ENCODE measurements around the gene ETV3. TPM values are rescaled to one million over a fixed set of nuclear protein-coding genes. Genes with fewer than 3 reads are reported as not detected.

The ETV3 gene
- total RNA-seq, 2 donors from 2014 or later, result 23.4 to 33.3 TPM

GRCh38 chr1:157151073-157151472 is 12.9 kb upstream of the ETV3 start:
- Histone ChIP-seq H3K27me3 (replicated peaks; ENCODE audit: insufficient read depth) (no peaks in the 10 kb centered on the region), H3K36me3 (no peaks in the 10 kb centered on the region), H3K9me3 (no peaks in the 10 kb centered on the region), H3K4me3 (no peak overlapping the region), H3K4me1 (replicated peaks) (no peaks in the 10 kb centered on the region), H3K27ac (no peak overlapping the region)
- no peak for DNase-seq (ENCODE audit: low spot score)
- TF ChIP-seq POLR2A (IDR thresholded peaks at IDR 0.05), result no peak
- intact Hi-C loops (cut with DNase I), result no loop called here
- WGBS, result 92% methylated on average over 3 of the region's 3 CpGs

GRCh38 chr1:157150631-157151030 is 12.4 kb upstream of the ETV3 start:
- H3K9me3 ChIP-seq, result no peaks in the 10 kb centered on the region
- no peak for DNase-seq (ENCODE audit: low spot score)
- H3K27me3 ChIP-seq (replicated peaks; ENCODE audit: insufficient read depth), result no peaks in the 10 kb centered on the region
- H3K36me3 ChIP-seq, result no peaks in the 10 kb centered on the region
- no peak overlapping the region for H3K27ac ChIP-seq
- H3K4me1 ChIP-seq (replicated peaks), result no peaks in the 10 kb centered on the region
- intact Hi-C loops (cut with DNase I), result no loop called here
- no peak for TF ChIP-seq POLR2A (IDR thresholded peaks at IDR 0.05)
- TF ChIP-seq CTCF (IDR thresholded peaks at IDR 0.05), result no peak
- no peak overlapping the region for H3K4me3 ChIP-seq
- 71% methylated on average over 6 of the region's 6 CpGs for WGBS

DNA sequence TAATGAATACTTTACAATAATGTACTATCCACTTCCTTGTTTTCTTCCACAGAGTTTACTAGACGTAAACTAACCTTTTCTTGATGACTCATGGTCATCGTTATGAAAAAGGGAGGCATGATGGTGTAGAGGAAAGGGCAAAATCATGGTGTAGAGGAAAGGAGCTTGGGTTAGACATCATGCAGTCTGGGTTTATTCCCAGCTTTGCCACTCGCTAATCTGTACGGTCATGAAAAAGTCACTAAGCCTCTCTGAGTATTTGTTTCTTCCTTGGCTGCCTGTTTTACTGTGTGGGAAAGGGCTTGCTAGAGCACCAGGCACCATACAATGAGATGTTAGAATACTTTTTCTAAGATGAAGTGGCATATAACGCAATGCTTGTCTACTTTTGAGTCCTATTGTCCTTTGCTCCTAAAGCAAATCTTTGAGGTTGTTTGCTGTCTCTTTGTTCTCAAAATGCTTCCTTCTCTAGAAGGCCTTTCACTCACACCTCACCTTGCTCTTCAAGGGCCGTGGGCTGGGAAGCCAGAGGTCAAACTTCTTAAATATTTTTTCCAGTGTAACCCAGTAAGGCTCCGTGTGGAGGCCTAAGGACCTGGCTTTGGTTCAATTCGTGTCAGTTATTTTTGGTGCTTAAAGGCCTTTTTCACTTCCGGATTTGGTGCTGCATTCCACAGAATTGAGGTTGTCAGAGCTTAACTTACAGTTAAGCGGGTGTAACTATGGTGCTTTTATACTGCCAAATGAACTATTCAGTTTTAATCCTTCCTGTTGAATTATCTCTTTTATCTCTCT is 9.9 kb upstream of the ETV3 start:
- no peak for DNase-seq (ENCODE audit: low spot score)
- Histone ChIP-seq H3K27me3 (replicated peaks; ENCODE audit: insufficient read depth) (no peaks in the 10 kb centered on the region), H3K4me3 (no peak overlapping the region), H3K36me3 (no peaks in the 10 kb centered on the region), H3K27ac (no peak overlapping the region), H3K9me3 (no peaks in the 10 kb centered on the region), H3K4me1 (replicated peaks) (no peaks in the 10 kb centered on the region)
- 40% methylated on average over 10 of the region's 10 CpGs for WGBS
- TF ChIP-seq POLR2AphosphoS5 (IDR thresholded peaks at IDR 0.05) (no peak), POLR2A (IDR thresholded peaks at IDR 0.05) (no peak), CTCF (IDR thresholded peaks at IDR 0.05) (no peak)
- intact Hi-C loops (cut with DNase I), result no loop called here

DNA sequence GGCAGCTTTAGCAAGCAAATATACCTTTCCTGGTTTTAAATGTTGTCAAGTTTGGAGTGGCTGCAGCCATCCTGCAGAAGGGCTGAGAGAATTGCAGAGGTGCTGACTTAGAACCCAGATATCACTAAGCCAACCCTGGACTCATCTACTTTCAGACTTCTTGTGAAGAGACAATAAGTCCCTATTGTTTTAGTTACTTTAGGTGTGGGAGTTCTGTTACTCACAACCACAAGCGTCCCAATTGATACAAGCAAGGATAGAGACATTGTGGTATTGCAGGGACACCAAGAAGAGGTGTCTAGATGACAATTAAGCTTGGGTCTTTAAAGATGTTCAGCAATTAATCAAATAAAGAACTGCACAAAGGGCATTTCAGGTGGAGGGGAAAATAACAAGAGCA is 8.8 kb upstream of the ETV3 start:
- no peak for DNase-seq (ENCODE audit: low spot score)
- Histone ChIP-seq H3K27me3 (replicated peaks; ENCODE audit: insufficient read depth) (no peaks in the 10 kb centered on the region), H3K27ac (no peak overlapping the region), H3K4me3 (no peak overlapping the region), H3K36me3 (no peaks in the 10 kb centered on the region), H3K4me1 (replicated peaks) (no peaks in the 10 kb centered on the region), H3K9me3 (no peaks in the 10 kb centered on the region)
- intact Hi-C loops (cut with DNase I), result no loop called here
- WGBS, result 83% methylated on average over 1 of the region's 1 CpG
- TF ChIP-seq POLR2AphosphoS5 (IDR thresholded peaks at IDR 0.05), result no peak
- no peak for TF ChIP-seq POLR2A (IDR thresholded peaks at IDR 0.05)
- no peak for TF ChIP-seq CTCF (IDR thresholded peaks at IDR 0.05)

DNA sequence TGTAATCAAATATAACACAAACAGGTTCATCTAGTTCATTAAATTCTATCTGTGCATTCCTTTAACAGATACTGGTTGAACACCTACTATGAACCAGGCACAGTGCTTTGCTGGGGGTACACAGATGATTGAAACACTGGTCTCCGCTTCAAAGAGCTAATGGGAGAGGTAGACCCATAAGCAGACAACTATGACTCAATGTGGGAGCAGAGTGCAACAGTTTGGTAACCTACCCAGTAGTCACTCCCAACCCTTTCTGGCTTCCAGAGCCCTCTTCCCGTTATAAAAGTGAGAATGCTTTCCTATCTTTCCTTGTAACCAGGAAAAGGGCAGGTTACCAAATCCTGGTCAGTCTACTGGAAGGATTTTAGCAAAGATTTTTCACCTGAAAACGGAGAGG is 8.0 kb upstream of the ETV3 start:
- H3K36me3 ChIP-seq, result no peaks in the 10 kb centered on the region
- intact Hi-C loops (cut with DNase I), result no loop called here
- no peaks in the 10 kb centered on the region for H3K9me3 ChIP-seq
- H3K4me3 ChIP-seq, result no peak overlapping the region
- no peaks in the 10 kb centered on the region for H3K4me1 ChIP-seq (replicated peaks)
- no peaks in the 10 kb centered on the region for H3K27me3 ChIP-seq (replicated peaks; ENCODE audit: insufficient read depth)
- TF ChIP-seq POLR2A (IDR thresholded peaks at IDR 0.05) (no peak), CTCF (IDR thresholded peaks at IDR 0.05) (no peak), POLR2AphosphoS5 (IDR thresholded peaks at IDR 0.05) (no peak)
- no peak overlapping the region for H3K27ac ChIP-seq
- WGBS, result 77% methylated on average over 3 of the region's 3 CpGs
- DNase-seq (ENCODE audit: low spot score), result no peak

Measured in prostate gland (tissue), 2 donors.